Measurements from ENCODE around the gene GNL2.
"Not testable (repeated sequence)": the region's sequence is repeated elsewhere in the genome, so short reads cannot be mapped to it uniquely, and the experiment has no call there.

Gene GNL2

DNA sequence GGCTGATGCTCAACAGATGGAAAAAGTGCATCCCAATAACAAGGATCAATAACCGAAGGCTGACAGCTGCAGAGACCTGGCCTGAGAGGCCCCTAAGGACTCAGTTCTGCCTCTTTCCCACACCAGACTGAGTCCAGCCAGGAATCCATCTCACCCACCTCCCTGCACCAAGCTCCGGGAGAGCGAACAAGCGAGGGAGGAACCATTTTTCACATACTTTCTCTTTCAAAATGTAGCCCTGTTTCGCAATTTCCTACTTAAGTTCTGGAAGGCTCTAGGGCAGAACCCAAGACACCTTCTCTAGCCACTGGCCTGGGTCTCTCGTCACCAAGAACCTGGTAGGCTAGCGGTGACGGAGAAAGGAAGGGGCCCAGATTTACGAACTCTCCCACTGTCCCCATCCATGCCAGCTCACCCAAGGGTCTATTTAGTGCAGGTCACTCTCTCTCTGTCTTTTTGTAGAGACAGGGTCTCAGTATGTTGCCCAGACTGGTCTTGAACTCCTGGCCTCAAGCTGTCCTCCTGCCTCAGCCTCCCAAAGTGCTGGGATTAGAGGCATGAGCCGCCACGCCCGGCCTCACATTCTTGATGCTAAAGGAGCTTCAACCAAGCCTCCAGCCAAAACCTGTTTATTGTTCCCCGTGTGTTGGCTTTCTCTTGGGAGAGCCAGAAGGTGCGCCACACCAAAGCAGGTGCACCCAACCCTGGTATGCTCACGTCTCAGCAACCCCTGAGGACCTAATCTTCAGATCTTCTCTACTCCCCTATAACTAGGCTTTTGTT, 10.9 kb upstream of the GNL2 start:
- no peak for DNase-seq (ENCODE audit: low read depth)

DNA sequence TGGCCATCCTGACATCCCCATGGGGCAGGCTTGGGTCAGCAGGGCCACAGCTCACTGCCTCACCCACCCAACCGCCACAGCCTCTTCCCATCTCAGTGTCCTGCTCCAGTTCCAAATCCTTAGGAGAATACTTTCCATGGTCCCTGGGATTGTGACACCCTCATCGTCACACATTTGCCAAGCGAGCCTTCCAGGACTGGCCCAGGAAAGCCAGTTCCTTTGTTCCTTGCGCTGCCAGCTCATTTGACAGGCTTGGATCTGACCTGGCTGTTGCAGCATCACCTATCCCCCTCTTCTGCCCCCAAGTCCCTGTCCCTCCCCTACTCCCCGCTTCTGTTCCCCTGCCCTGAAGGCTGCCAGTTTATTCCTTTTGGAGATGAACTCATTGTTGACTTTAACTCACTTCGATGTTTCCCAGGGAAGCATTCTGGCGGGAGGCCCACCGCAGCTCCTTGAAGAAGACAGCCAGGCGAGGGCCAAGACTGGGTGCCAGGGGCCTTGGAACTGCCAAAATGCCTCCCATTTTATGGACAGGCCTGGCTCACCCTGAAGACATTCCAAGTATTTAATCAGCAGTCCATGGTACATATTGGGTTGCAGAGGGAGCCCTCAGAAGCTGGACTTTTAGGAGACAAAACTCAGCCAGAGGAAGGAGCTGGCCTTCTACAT, 10.2 kb upstream of the GNL2 start:
- DNase-seq (ENCODE audit: low read depth) = no peak

DNA sequence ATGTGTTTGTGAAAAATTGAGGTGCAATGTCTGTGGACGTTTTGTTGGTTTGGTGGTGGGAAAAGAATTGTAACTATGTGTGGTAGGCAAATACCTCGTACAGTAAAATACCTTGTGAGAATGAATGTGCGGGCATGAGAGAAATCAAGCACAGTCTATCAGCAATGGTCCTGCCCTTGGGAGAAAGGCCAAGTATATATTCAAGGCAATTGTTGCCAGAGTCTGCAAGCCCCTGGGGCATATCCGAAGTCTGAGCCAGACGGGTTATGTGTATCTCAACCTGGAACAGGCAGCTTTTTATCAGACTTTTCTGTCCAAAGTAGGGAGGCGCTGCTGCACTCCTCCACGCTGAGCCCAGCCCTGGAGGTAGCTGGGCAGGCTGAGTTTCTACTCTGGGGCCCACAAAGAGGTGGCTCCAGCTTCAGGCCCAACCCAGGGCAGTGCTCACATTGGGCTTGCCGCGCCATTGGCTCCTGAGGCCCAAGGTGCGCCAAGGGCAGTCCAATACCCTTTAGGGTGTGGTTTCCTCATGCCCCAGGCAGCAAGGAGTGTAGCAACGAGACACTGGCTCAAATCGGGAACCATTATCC, 9.4 kb upstream of the GNL2 start:
- DNase-seq (ENCODE audit: low read depth) = no peak

DNA sequence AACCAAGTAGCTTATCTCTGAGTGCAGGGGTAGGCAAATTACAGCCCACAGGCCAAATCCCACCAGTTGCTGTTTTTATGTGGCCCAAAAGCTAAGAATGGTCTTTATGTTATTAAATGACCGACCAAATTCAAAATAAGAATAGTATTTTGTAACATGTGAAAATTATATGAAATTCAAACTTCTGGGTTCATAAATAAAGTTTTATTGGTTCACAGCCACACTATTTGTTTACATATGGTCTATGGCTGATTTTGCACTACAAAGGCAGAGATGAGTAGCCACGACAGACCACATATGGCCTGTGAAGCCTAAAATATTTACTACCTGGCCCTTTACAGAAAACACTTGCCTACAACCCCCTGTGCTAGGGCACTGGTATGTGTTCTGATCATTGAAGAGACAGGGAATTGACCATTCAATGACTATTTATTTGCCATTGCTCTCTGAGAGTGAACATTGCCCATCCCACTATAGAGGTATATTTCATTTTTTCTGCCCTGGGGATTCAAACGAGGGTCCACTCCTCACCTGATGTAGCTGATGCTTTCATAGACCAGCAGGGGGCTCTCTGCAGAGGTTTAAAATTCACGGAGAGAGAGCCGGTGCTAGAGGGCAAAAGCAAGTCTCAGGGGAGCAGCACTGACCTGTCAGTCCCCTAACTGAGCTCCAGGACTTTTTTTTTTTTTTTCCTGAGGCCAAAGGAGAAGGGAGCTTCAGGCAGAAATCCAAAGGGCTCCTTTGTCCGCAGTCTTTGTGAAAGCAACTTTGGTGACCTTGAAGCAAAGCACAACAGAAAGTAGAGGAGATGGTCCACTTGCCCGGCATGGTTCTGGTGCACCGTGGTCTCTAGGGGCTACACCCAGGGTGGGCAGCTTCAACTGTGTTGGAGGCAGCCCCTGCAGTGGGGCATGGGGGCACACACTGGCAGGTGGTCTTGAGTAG, 7.3 kb upstream of the GNL2 start:
- peak; percentile 6 for DNase-seq (ENCODE audit: low read depth)

GRCh38 chr1:37601441-37601840, 5.7 kb upstream of the GNL2 start:
- DNase-seq (ENCODE audit: low read depth) = no peak

- DNase-seq (ENCODE audit: low read depth) = no peak
Observed at GRCh38 chr1:37599940-37600339, 4.2 kb upstream of the GNL2 start.

DNA sequence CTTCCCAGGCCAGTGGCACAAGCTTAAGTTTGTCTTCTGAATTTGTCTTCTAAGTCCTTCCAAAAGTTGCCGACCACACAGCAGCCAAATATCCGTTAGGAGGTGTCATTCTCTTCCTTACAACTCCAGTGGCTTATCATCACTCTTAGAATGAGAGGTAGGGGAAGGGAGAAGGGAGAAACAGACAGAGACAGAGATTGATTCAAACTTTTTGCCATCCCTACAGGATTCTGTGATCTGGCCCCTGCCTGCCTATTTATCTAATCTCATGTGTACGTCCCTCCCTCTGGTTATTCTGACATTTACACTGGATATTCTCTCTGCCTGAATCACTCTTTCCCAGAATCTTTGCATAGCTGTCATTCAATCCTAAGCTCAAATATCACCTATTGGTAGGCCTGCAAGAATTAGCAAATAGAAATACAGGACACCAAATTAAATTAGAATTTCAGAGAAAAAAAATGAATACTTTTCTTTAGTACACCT, 488 bp upstream of the GNL2 start:
- no peak for DNase-seq (ENCODE audit: low read depth)

DNA sequence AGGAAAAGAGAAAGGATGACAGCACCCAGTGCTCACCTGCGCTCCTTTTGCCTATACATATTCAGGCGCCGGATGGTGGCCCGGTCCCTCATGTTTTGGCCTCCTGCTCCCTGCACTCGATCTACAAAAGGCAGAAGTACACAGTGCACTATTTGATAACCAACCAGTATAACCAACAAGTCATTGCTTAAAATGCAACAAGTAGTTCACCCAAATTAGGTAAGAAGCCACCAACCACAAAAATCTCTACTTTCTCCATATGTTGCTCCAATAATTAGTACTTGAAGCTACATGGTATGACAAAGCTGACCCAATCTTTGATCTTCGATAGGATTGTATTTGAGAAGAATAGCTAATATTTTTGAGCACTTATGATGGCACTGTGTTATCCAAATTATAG, 2.0 kb downstream of the GNL2 start:
- DNase-seq (ENCODE audit: low read depth) = no peak

DNA sequence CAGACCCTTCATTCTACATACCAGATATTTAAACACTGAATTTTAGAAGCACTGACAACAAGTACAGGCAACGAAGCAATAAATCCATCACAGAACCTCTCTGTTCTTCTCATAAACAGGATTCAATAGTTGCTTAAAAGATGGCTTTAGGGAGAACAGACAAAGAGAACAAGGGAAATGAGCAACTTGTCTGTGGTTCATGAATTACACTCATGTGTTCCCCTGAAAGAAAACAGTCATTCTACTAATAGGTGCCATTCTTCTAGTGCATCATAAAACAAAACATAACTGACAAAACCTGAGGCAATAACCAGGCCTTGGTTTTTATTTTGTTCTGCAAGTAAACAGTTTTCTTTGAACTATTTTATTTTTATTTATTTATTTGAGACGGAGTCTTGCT, 6.8 kb downstream of the GNL2 start:
- DNase-seq (ENCODE audit: low read depth) = no peak

- not testable (repeated sequence) for DNase-seq (ENCODE audit: low read depth)
Observed at GRCh38 chr1:37584544-37584943, 11.2 kb downstream of the GNL2 start.

GRCh38 chr1:37575692-37576091, 20.0 kb downstream of the GNL2 start:
- DNase-seq (ENCODE audit: low read depth) = no peak

DNA sequence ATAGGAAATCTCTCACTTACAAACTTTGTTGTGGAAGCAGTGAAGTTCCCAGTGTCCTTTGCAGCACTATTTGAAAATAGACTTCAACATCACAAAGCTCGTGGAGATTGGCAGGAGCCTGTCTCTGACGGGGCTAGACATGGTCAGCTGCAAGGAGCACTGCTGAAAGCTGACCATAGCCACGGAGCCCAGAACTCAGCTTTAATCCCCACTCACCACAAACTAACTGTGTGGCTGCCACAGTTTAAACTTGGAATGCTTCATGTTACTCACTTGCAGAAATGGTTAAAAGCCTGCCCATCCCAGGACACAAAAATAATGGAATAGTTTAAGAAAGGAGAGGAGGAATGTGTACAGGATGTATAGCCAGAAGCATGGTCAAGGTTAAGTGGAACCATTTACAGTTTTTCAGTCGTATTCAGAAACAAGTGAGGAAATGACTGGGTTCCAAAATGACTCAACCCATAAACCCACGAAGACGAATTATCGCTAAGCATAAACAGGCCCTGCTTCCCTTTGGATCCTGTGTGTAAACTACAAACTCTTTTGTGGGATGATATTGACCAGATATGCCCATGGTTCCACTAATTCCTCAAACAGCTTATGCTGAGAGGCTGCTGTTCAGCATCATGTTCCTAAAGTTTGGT, 20.8 kb downstream of the GNL2 start:
- DNase-seq (ENCODE audit: low read depth) = no peak

GRCh38 chr1:37570528-37571334, 25.0 kb downstream of the GNL2 start:
- no peak for DNase-seq (ENCODE audit: low read depth)

DNA sequence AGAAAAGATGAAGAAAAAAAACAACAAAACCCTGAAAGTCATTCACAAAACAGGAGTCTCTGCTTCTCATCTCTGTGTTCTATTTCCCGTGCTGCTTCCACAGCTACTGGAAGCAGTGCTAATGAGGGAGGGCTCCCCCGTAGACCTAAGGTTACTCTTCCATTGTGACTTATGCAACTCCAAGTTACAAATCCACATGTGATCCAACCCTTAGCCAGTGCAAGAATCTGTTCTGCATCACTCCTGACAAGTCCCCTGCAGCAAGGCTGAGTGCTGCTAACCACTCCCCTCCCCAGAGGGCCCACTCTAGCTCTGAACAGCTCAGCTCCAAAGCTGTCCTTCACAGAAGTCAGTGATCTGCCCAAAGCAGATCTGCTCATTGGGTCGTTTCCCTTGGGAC, 28.7 kb downstream of the GNL2 start:
- no peak for DNase-seq (ENCODE audit: low read depth)

GRCh38 chr1:37564892-37565291, 30.8 kb downstream of the GNL2 start:
- no peak for DNase-seq (ENCODE audit: low read depth)

GRCh38 chr1:37562984-37563383, 32.8 kb downstream of the GNL2 start:
- no peak for DNase-seq (ENCODE audit: low read depth)

DNA sequence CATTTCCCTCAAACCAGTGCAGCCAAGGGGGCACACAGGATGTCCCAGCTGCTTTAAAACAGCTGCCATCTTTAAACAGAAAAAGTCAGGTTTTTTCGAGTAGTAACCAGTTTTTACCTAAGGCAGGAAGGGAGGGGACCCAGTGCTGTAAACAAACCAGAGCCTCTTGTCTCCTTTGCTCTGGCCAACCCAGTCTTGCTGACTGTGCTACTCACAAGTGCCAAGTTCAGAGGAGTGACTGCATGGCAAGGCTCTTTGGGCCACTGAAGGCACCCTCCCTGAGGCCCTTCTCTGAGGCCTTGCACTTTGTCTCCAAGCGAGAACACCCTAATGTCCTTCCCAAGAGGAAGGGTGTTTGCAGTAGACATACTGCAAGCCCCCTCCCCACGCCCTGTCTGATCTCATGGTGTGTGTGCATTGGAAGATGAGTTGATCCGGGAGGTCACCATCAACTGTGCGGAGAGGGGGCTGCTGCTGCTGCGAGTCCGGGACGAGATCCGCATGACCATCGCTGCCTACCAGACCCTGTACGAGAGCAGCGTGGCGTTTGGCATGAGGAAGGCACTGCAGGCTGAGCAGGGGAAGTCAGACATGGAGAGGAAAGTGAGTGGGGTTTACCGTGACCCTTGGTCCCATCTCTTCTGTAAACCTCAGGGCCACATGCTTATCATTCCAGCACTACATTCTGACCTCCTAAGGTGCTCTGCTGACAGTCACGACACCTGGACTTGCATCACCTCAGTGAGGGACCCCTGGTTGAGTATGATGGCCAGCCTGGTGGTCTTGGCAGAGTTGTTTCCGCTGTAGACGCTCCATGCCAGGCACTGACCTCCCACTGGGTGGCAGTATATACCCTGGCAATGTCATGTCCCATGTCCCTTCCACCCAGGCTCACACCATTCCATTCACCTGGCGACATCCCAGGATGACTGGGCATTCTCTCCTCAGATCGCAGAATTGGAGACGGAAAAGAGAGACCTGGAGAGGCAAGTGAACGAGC, 34.3 kb downstream of the GNL2 start:
- no peak for DNase-seq (ENCODE audit: low read depth)

DNA sequence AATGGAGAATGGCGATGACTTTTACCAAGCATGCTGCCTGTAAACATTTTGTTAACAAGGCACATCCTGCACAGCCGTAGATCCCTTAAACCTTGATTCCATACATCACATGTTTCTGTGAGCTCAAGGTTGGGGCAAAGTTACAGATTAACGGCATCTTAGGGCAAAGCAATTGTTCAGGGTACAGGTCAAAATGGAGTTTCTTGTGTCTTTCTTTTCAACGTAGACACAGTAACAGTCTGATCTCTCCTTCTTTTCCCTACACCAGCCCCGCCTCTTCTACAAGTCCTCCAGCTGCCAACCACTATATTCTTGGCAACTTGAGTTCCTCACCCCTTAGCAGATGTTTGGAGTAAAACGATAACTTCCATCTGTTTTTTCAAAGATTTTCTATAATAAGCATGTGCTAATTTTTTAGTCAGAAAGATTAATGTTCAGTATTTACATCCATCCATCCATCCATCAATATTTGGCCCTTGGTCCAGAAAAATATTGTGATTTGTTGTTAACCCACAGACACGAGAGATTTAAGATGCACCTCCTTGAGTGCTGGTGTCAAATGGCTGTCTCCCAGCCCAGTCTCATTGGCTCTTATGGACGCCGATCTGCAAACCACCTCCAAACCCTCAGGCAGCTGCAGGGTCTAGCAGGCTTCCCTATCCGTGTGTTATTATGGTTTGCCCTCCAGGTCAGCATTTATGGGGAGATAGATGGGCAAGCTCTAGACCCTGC, 35.2 kb downstream of the GNL2 start:
- DNase-seq (ENCODE audit: low read depth) = no peak

DNA sequence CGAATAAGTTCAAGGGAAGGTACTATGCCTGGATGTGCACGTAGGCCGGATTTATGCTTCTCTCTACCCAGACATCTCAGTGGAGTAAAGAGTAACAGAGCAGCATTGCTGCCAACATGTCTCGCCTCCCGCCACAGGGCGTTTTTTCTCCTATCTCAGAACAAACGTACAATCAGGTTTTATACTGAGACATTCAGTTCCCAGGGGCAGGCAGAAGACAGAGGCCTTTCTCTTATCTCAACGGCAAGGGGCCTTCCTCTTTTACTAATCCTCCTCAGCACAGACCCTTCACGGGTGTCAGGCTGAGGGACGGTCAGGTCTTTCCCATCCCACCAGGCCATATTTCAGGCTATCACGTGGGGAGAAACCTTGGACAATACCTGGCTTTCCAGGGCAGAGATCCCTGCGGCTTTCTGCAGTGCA, 35.8 kb downstream of the GNL2 start:
- not testable (repeated sequence) for DNase-seq (ENCODE audit: low read depth)

Measured in stimulated activated CD8-positive, alpha-beta memory T cell treated with anti-CD3 and anti-CD28 coated beads, Interleukin-12 subunit alpha, Interleukin-12 subunit beta, amount 100 ng/mL, for 1 hour (primary cell).